ENCODE measurements around the gene ASB2. TPM values are rescaled to one million over a fixed set of nuclear protein-coding genes. Genes with fewer than 3 reads are reported as not detected.

The ASB2 gene
- polyA plus RNA-seq, 3 donors = 0.25 to 2.5 (median 1.4) TPM

- Histone ChIP-seq H4K20me1 (ENCODE audit: insufficient read depth, low read length) (no peaks in the 10 kb centered on the region), H3K36me3 (replicated peaks in 1 of 2; ENCODE audit: control insufficient read depth in 1 of 2, insufficient read depth in 2 of 2, low read length in 2 of 2) (no peaks in the 10 kb centered on the region), H3K79me2 (ENCODE audit: insufficient read depth, low read length) (no peaks in the 10 kb centered on the region), H3K27ac (ENCODE audit: low read depth in 1 of 2, low read length in 2 of 2) (no peak overlapping the region), H3K4me1 (ENCODE audit: control insufficient read depth in 1 of 2, insufficient read depth in 2 of 2, low read length in 2 of 2) (no peaks in the 10 kb centered on the region), H3K27me3 (ENCODE audit: control insufficient read depth in 2 of 2, insufficient read depth in 2 of 2, low read length in 2 of 2) (no peaks in the 10 kb centered on the region), H3K4me3 (replicated peaks in 1 of 3; ENCODE audit: low read depth in 2 of 3, low read length in 3 of 3) (no peak overlapping the region), H3K4me2 (replicated peaks; ENCODE audit: extremely low read depth, low read length, poor library complexity, severe bottlenecking) (no peak overlapping the region), H2AFZ (ENCODE audit: insufficient read depth, low read depth, low read length, poor library complexity, severe bottlenecking) (no peak overlapping the region), H3K9ac (ENCODE audit: insufficient read depth, low read length, poor library complexity, severe bottlenecking) (no peak overlapping the region), H3K9me3 (replicated peaks in 1 of 2; ENCODE audit: control insufficient read depth in 1 of 2, insufficient read depth in 1 of 2, low read length in 2 of 2) (no peaks in the 10 kb centered on the region)
- Mint-ChIP-seq H3K27ac (no peak overlapping the region), H3K4me3 (no peak overlapping the region), H3K4me1 (no peaks in the 10 kb centered on the region), H3K27me3 (ENCODE audit: low read depth in 3 of 3) (peaks cover 2 to 13% (median 5%) of the 10 kb centered on the region in 3 donors), H3K36me3 (no peaks in the 10 kb centered on the region), H3K9me3 (peaks cover 0 to 3% (median 0%) of the 10 kb centered on the region in 7 donors)
- intact Hi-C loops (cut with micrococcal nuclease) = no loop called here
- WGBS (ENCODE audit: insufficient coverage) = 94% methylated on average over 10 of the region's 13 CpGs
- no peak for TF ChIP-seq CTCF (IDR thresholded peaks at IDR 0.05)
- DNase-seq = no peak
Measured at GRCh38 chr14:93925374-93925895, 50.9 kb downstream of the ASB2 start.

GRCh38 chr14:93924592-93925355 is 51.6 kb downstream of the ASB2 start:
- WGBS (ENCODE audit: insufficient coverage) = 91% methylated on average over 9 of the region's 14 CpGs

More at GRCh38 chr14:93924592-93925355, 51.6 kb downstream of the ASB2 start:
- intact Hi-C loops (cut with micrococcal nuclease) = no loop called here
- Mint-ChIP-seq H3K4me1 (no peaks in the 10 kb centered on the region), H3K27ac (no peak overlapping the region), H3K9me3 (peaks cover 0 to 3% (median 0%) of the 10 kb centered on the region in 7 donors), H3K4me3 (no peak overlapping the region), H3K36me3 (no peaks in the 10 kb centered on the region), H3K27me3 (ENCODE audit: low read depth in 3 of 3) (peaks cover 4 to 13% (median 5%) of the 10 kb centered on the region in 3 donors)
- Histone ChIP-seq H2AFZ (ENCODE audit: insufficient read depth, low read depth, low read length, poor library complexity, severe bottlenecking) (no peak overlapping the region), H3K36me3 (replicated peaks in 1 of 2; ENCODE audit: control insufficient read depth in 1 of 2, insufficient read depth in 2 of 2, low read length in 2 of 2) (no peaks in the 10 kb centered on the region), H3K4me3 (replicated peaks in 1 of 3; ENCODE audit: low read depth in 2 of 3, low read length in 3 of 3) (no peak overlapping the region), H3K9ac (ENCODE audit: insufficient read depth, low read length, poor library complexity, severe bottlenecking) (no peak overlapping the region), H3K79me2 (ENCODE audit: insufficient read depth, low read length) (no peaks in the 10 kb centered on the region), H3K27ac (ENCODE audit: low read depth in 1 of 2, low read length in 2 of 2) (no peak overlapping the region), H3K27me3 (ENCODE audit: control insufficient read depth in 2 of 2, insufficient read depth in 2 of 2, low read length in 2 of 2) (no peaks in the 10 kb centered on the region), H4K20me1 (ENCODE audit: insufficient read depth, low read length) (no peaks in the 10 kb centered on the region), H3K9me3 (replicated peaks in 1 of 2; ENCODE audit: control insufficient read depth in 1 of 2, insufficient read depth in 1 of 2, low read length in 2 of 2) (no peaks in the 10 kb centered on the region), H3K4me2 (replicated peaks; ENCODE audit: extremely low read depth, low read length, poor library complexity, severe bottlenecking) (no peak overlapping the region), H3K4me1 (ENCODE audit: control insufficient read depth in 1 of 2, insufficient read depth in 2 of 2, low read length in 2 of 2) (no peaks in the 10 kb centered on the region)
- TF ChIP-seq CTCF (IDR thresholded peaks at IDR 0.05) = no peak
- DNase-seq = no peak
